ENCODE measurements around the gene STK11IP. TPM values are rescaled to one million over a fixed set of nuclear protein-coding genes. Genes with fewer than 3 reads are reported as not detected.

Gene STK11IP
- total RNA-seq, 4 donors from 2014 or later, result 19.4 to 62.6 (median 51.5) TPM

- H3K4me3 ChIP-seq, result peak overlapping the region; percentile 37 to 66 (median 60)
- H3K4me1 ChIP-seq, result peaks cover 0 to 10% (median 0%) of the 10 kb centered on the region in 4 donors
- DNase-seq, result no peak
- peaks cover 0 to 4% of the 10 kb centered on the region in 2 donors for H3K27me3 ChIP-seq
- H3K9me3 ChIP-seq, result no peaks in the 10 kb centered on the region
- no peaks in the 10 kb centered on the region for H3K36me3 ChIP-seq
- H3K27ac ChIP-seq, result peak overlapping the region; percentile 22 to 76 (median 70)
- TF ChIP-seq CTCF (IDR thresholded peaks at IDR 0.05) (no peak), POLR2A (IDR thresholded peaks at IDR 0.05) (no peak)
These were observed 26.7 kb upstream of the STK11IP start for GRCh38 chr2:219570924-219571310.

- DNase-seq, result peak in 1 of 3 donors; percentile 60
- Histone ChIP-seq H3K36me3 (no peaks in the 10 kb centered on the region), H3K27ac (peak within 1 kb of the TSS; percentile 22 to 76 (median 70)), H3K9me3 (no peaks in the 10 kb centered on the region), H3K4me1 (peaks cover 0 to 10% (median 0%) of the 10 kb centered on the region in 4 donors), H3K4me3 (peak within 1 kb of the TSS; percentile 37 to 66 (median 60)), H3K27me3 (peaks cover 0 to 4% of the 10 kb centered on the region in 2 donors)
- TF ChIP-seq CTCF (IDR thresholded peaks at IDR 0.05), result no peak
- no peak for TF ChIP-seq POLR2A (IDR thresholded peaks at IDR 0.05)
These were observed 26.1 kb upstream of the STK11IP start, which contains the start of gene OBSL1 for GRCh38 chr2:219571311-219572236. OBSL1 (minus strand) TSS chr2:219571539; CDS start chr2:219571232, 307 bp downstream.

GRCh38 chr2:219572237-219573001, 25.2 kb upstream of the STK11IP start, which contains the start of gene INHA:
INHA (plus strand) TSS chr2:219572310; CDS start chr2:219572375, 65 bp downstream.
- Histone ChIP-seq H3K9me3 (no peaks in the 10 kb centered on the region), H3K36me3 (no peaks in the 10 kb centered on the region), H3K27ac (peak within 1 kb of the TSS; percentile 22 to 76 (median 70)), H3K4me1 (peaks cover 0 to 10% (median 0%) of the 10 kb centered on the region in 4 donors), H3K27me3 (peaks cover 0 to 4% of the 10 kb centered on the region in 2 donors), H3K4me3 (peak within 1 kb of the TSS; percentile 37 to 66 (median 60))
- TF ChIP-seq POLR2A (IDR thresholded peaks at IDR 0.05) (no peak), CTCF (IDR thresholded peaks at IDR 0.05) (no peak)
- DNase-seq, result no peak

- H3K27me3 ChIP-seq, result peaks cover 0 to 4% of the 10 kb centered on the region in 2 donors
- H3K27ac ChIP-seq, result no peak overlapping the region
- no peaks in the 10 kb centered on the region for H3K9me3 ChIP-seq
- H3K4me3 ChIP-seq, result no peak overlapping the region
- H3K4me1 ChIP-seq, result peaks cover 0 to 10% (median 0%) of the 10 kb centered on the region in 4 donors
- no peaks in the 10 kb centered on the region for H3K36me3 ChIP-seq
- no peak for DNase-seq
- TF ChIP-seq POLR2A (IDR thresholded peaks at IDR 0.05) (no peak), CTCF (IDR thresholded peaks at IDR 0.05) (no peak)
These were observed 24.5 kb upstream of the STK11IP start for GRCh38 chr2:219573166-219573565.

- TF ChIP-seq POLR2A (IDR thresholded peaks at IDR 0.05) (no peak), CTCF (IDR thresholded peaks at IDR 0.05) (no peak)
- H3K4me3 ChIP-seq, result no peak overlapping the region
- no peak for DNase-seq
- H3K9me3 ChIP-seq, result no peaks in the 10 kb centered on the region
- peaks cover 0 to 10% (median 0%) of the 10 kb centered on the region in 4 donors for H3K4me1 ChIP-seq
- no peak overlapping the region for H3K27ac ChIP-seq
- no peaks in the 10 kb centered on the region for H3K36me3 ChIP-seq
- peaks cover 0 to 4% of the 10 kb centered on the region in 2 donors for H3K27me3 ChIP-seq
These were observed 23.0 kb upstream of the STK11IP start for GRCh38 chr2:219574484-219575311.
